ENCODE measurements around the gene SLCO2B1.

- no peak for TF ChIP-seq KLF10 (tag by site-specific recombination; IDR thresholded peaks at IDR 0.05)
- no peak for TF ChIP-seq ZNF155 (tag by site-specific recombination; IDR thresholded peaks at IDR 0.05)
- TF ChIP-seq CTCF (tag by site-specific recombination; IDR thresholded peaks at IDR 0.05), result no peak
- TF ChIP-seq ZNF138 (tag by site-specific recombination; IDR thresholded peaks at IDR 0.05; ENCODE audit: borderline replicate concordance), result no peak
- no peak for TF ChIP-seq YY1 (tag by site-specific recombination; IDR thresholded peaks at IDR 0.05)
Measured at GRCh38 chr11:75162954-75163353, 12.0 kb downstream of the SLCO2B1 start.

All from HEK293 (cell line).